H1 (cell line): ENCODE results near the gene EEF2K. TPM values are rescaled to one million over a fixed set of nuclear protein-coding genes. Genes with fewer than 3 reads are reported as not detected.
"Not testable (repeated sequence)": the region's sequence is repeated elsewhere in the genome, so short reads cannot be mapped to it uniquely, and the experiment has no call there.

Experiments used
- CTCF ChIA-PET: fragments of 300-600 bp; sonication (Branson Sonifier 250); formaldehyde crosslinking; loops from one replicate; lab custom pipeline; 2021; ENCODE audit not compliant: partially characterized antibody; lab: Charles Lee
- POLR2A ChIA-PET: fragments of 300-600 bp; sonication (Branson Sonifier 250); formaldehyde crosslinking; loops from one replicate; lab custom pipeline; 2021; ENCODE audit warnings: inconsistent platforms; ENCODE audit not compliant: partially characterized antibody; lab: Charles Lee
- DNase-seq, 2 experiments: peaks; one replicate each; pipeline versions ENCODE4 v3.0.0 to v3.0.0-alpha.2; 2010 to 2022; ENCODE audit warnings: low spot score in 2 of 2, low read depth in 1 of 2, mixed read lengths in 1 of 2
- FAIRE-seq: peaks from 2 replicates; lab custom pipeline; 2011; peaks lifted over from hg19 to GRCh38; lab: Jason Lieb, UNC
- H2AFZ ChIP-seq: 2 replicates; pipeline ENCODE4 v1.8.1; 2012; ENCODE audit warnings: low read length, inconsistent platforms
- H2AK5ac ChIP-seq: 2 replicates; pipeline ENCODE4 v1.6.1; 2013; ENCODE audit warnings: low read depth, low read length
- H2BK120ac ChIP-seq: replicated peaks from 2 replicates; pipeline ENCODE3; 2013; ENCODE audit warnings: low read depth, low read length, inconsistent platforms
- H2BK12ac ChIP-seq: 2 replicates; pipeline ENCODE4 v1.6.1; 2013; ENCODE audit warnings: low read depth, low read length
- H2BK15ac ChIP-seq: 2 replicates; pipeline ENCODE4 v1.6.1; 2013; ENCODE audit warnings: low read length
- H2BK20ac ChIP-seq: 2 replicates; pipeline ENCODE4 v1.6.1; 2013; ENCODE audit warnings: low read length
- H2BK5ac ChIP-seq: 2 replicates; pipeline ENCODE4 v1.6.1; 2013; ENCODE audit warnings: low read depth, low read length
- H3K14ac ChIP-seq: 2 replicates; pipeline ENCODE4 v1.6.1; 2013; ENCODE audit warnings: inconsistent platforms; ENCODE audit not compliant: insufficient read length
- H3K18ac ChIP-seq: 2 replicates; pipeline ENCODE4 v1.6.1; 2013; ENCODE audit warnings: low read length; ENCODE audit errors: extremely low read depth
- H3K23ac ChIP-seq: 2 replicates; pipeline ENCODE4 v1.6.1; 2013; ENCODE audit warnings: inconsistent platforms; ENCODE audit not compliant: insufficient read length
- H3K23me2 ChIP-seq: 2 replicates; pipeline ENCODE4 v1.6.1; 2013; ENCODE audit warnings: low read depth, low read length
- H3K27ac ChIP-seq: 2 replicates; pipeline ENCODE4 v1.6.1; 2011; ENCODE audit warnings: low read depth, low read length, inconsistent platforms
- H3K27me3 ChIP-seq, 4 experiments: replicated peaks in 1 of 4; 1 replicate in 1 of 4; 2 replicates in 3 of 4; pipeline versions ENCODE4 v1.6.1 to v1.8.1; 2011 to 2013; ENCODE audit warnings: low read length in 3 of 4, mild to moderate bottlenecking in 3 of 4, inconsistent platforms in 2 of 4, mixed read lengths in 2 of 4, moderate library complexity in 1 of 4; ENCODE audit not compliant: control insufficient read depth in 3 of 4, insufficient read depth in 3 of 4; ENCODE audit errors: extremely low read depth in 1 of 4
- H3K36me3 ChIP-seq, 4 experiments: 2 replicates each; pipeline versions ENCODE4 v1.6.1 to v1.8.1; 2011 to 2013; ENCODE audit warnings: mild to moderate bottlenecking in 4 of 4, low read length in 3 of 4, moderate library complexity in 2 of 4, control low read depth in 1 of 4, inconsistent platforms in 1 of 4; ENCODE audit not compliant: insufficient read depth in 4 of 4, control insufficient read depth in 2 of 4
- H3K4ac ChIP-seq: replicated peaks from 2 replicates; pipeline ENCODE3; 2013; ENCODE audit warnings: low read length, low read depth, mixed read lengths, inconsistent platforms; ENCODE audit not compliant: insufficient read length
- H3K4me1 ChIP-seq, 4 experiments: replicated peaks in 1 of 4; 1 replicate in 1 of 4; 2 replicates in 3 of 4; pipeline versions ENCODE4 v1.6.1 to v1.8.1; 2011 to 2013; ENCODE audit warnings: low read length in 3 of 4, inconsistent platforms in 2 of 4, mixed read lengths in 1 of 4; ENCODE audit not compliant: insufficient read depth in 4 of 4, control insufficient read depth in 3 of 4
- H3K4me2 ChIP-seq, 2 experiments: 2 replicates each; pipeline versions ENCODE4 v1.6.1 to v1.8.1; 2011 to 2013; ENCODE audit warnings: low read depth in 2 of 2, low read length in 2 of 2, control low read depth in 1 of 2, inconsistent platforms in 1 of 2, mild to moderate bottlenecking in 1 of 2; ENCODE audit not compliant: insufficient read depth in 1 of 2
- H3K4me3 ChIP-seq, 4 experiments: fragments of 200-600, 300-600 bp in 1 of 4; sonication (generic), shearing (Covaris generic), sonication (Bioruptor Twin) in 1 of 4; 2 replicates each; pipeline versions ENCODE4 v1.5.1 to v1.8.1; 2011 to 2016; ENCODE audit warnings: low read length in 4 of 4, low read depth in 3 of 4, control low read depth in 2 of 4, inconsistent platforms in 2 of 4, mild to moderate bottlenecking in 2 of 4, mixed read lengths in 1 of 4, moderate library complexity in 1 of 4; ENCODE audit not compliant: insufficient read depth in 2 of 4; ENCODE audit errors: extremely low read depth in 1 of 4
- H3K56ac ChIP-seq: replicated peaks from 2 replicates; pipeline ENCODE3; 2013; ENCODE audit warnings: low read depth, mild to moderate bottlenecking, mixed read lengths, low read length, inconsistent platforms; ENCODE audit not compliant: insufficient read length
- H3K79me1 ChIP-seq: 2 replicates; pipeline ENCODE4 v1.6.1; 2013; ENCODE audit warnings: low read depth, low read length, control low read depth
- H3K79me2 ChIP-seq, 2 experiments: 2 replicates each; pipeline versions ENCODE4 v1.6.1 to v1.8.1; 2012 to 2013; ENCODE audit warnings: low read length in 2 of 2, mild to moderate bottlenecking in 2 of 2, inconsistent platforms in 1 of 2; ENCODE audit not compliant: insufficient read depth in 2 of 2, control insufficient read depth in 1 of 2
- H3K9ac ChIP-seq, 4 experiments: replicated peaks in 1 of 4; 1 replicate in 1 of 4; 2 replicates in 3 of 4; pipeline versions ENCODE4 v1.6.1 to v1.8.1; 2011 to 2013; ENCODE audit warnings: low read depth in 3 of 4, low read length in 3 of 4, control low read depth in 2 of 4, mild to moderate bottlenecking in 2 of 4, moderate library complexity in 2 of 4, inconsistent platforms in 1 of 4; ENCODE audit errors: extremely low read depth in 1 of 4
- H3K9me3 ChIP-seq, 2 experiments: 2 replicates each; pipeline versions ENCODE4 v1.6.1 to v1.8.1; 2012 to 2013; ENCODE audit warnings: mild to moderate bottlenecking in 2 of 2, moderate library complexity in 2 of 2, control low read depth in 1 of 2, inconsistent platforms in 1 of 2, low read depth in 1 of 2, low read length in 1 of 2, mixed read lengths in 1 of 2; ENCODE audit not compliant: insufficient read depth in 2 of 2
- H4K20me1 ChIP-seq, 2 experiments: replicated peaks in 1 of 2; 2 replicates each; pipeline versions ENCODE3 to v1.8.1; 2011 to 2013; ENCODE audit warnings: inconsistent platforms in 2 of 2, low read length in 2 of 2, mild to moderate bottlenecking in 1 of 2; ENCODE audit not compliant: insufficient read depth in 2 of 2, control insufficient read depth in 1 of 2
- H4K5ac ChIP-seq: 2 replicates; pipeline ENCODE4 v1.6.1; 2013; ENCODE audit warnings: low read length, low read depth, mixed read lengths, inconsistent platforms; ENCODE audit not compliant: insufficient read length
- H4K8ac ChIP-seq: 2 replicates; pipeline ENCODE4 v1.8.0; 2013; ENCODE audit warnings: mild to moderate bottlenecking, moderate library complexity, low read length, inconsistent platforms; ENCODE audit not compliant: insufficient read depth; ENCODE audit errors: extremely low read depth
- H4K91ac ChIP-seq: replicated peaks from 2 replicates; pipeline ENCODE3; 2013; ENCODE audit warnings: low read length, mixed read lengths, inconsistent platforms; ENCODE audit not compliant: insufficient read length
- EP300 ChIP-seq, 2 experiments: IDR thresholded peaks; 1 replicate in 1 of 2; 2 replicates in 1 of 2; pipeline ENCODE4 v1.6.1; 2011 to 2012; ENCODE audit warnings: low read depth in 2 of 2, low read length in 2 of 2, mild to moderate bottlenecking in 2 of 2, borderline replicate concordance in 1 of 2, inconsistent platforms in 1 of 2, moderate library complexity in 1 of 2
- POLR2A ChIP-seq, 2 experiments: IDR thresholded peaks; 1 replicate in 1 of 2; 2 replicates in 1 of 2; pipeline ENCODE4 v1.6.1; 2011; ENCODE audit warnings: low read depth in 2 of 2, low read length in 2 of 2, mild to moderate bottlenecking in 2 of 2; ENCODE audit errors: control extremely low read depth in 1 of 2
- RAD21 ChIP-seq, 2 experiments: IDR thresholded peaks in 1 of 2; conservative IDR thresholded peaks in 1 of 2; 2 replicates each; pipeline ENCODE4 v1.6.1; 2011; ENCODE audit warnings: low read depth in 2 of 2, low read length in 2 of 2, improper control_type of control experiment in 1 of 2, inconsistent platforms in 1 of 2, mild to moderate bottlenecking in 1 of 2, moderate library complexity in 1 of 2
- TEAD4 ChIP-seq: IDR thresholded peaks from 2 replicates; pipeline ENCODE4 v1.6.1; 2012; ENCODE audit warnings: low read depth, low read length, inconsistent platforms, mixed read lengths
- WGBS, 2 experiments: shearing (Covaris generic) in 1 of 2; methylation state at CpG; one replicate each; pipeline versions ENCODE4 v1.1.6 to v1.1.7; 2013 to 2015; ENCODE audit warnings: low lambda C conversion rate in 2 of 2, mixed read lengths in 2 of 2, inconsistent platforms in 1 of 2, low coverage in 1 of 2, missing lambda C conversion rate in 1 of 2; ENCODE audit not compliant: insufficient replicate concordance in 2 of 2, insufficient coverage in 1 of 2, insufficient read length in 1 of 2; ENCODE audit errors: extremely low coverage in 1 of 2, missing lambda C conversion rate in 1 of 2; 5-methylcytosine and 5-hydroxymethylcytosine counted together
- polyA plus RNA-seq, 7 experiments: library from polyadenylated mRNA; depleted of rRNA in 3 of 7; stranded (reverse) in 5 of 7; unstranded in 2 of 7; fragments of >200 nt in 5 of 7; fragments of 200-250 nt in 2 of 7; gene quantifications; 1 replicate in 5 of 7; 2 replicates in 1 of 7; 4 replicates in 1 of 7; pipeline versions ENCODE4 v1.2.1 to v1.2.3, GENCODE V29; 2011 to 2013; ENCODE audit warnings: missing spikeins in 2 of 7, mixed read lengths in 2 of 7
- total RNA-seq: library from RNA; stranded (reverse); fragmentation: NEBNext Ultra II Directional; extraction: Animal tissue kit (Norgen Biotek cat#: 25700); gene quantifications from 2 replicates; pipeline ENCODE4 v1.2.1, GENCODE V29; 2021
- TF ChIP-seq, protein P1 (sequence below), 3 experiments: IDR thresholded peaks; 1 replicate in 2 of 3; 2 replicates in 1 of 3; pipeline versions ENCODE4 v1.5.1 to v1.6.1; 2011; ENCODE audit warnings: low read length in 3 of 3, mild to moderate bottlenecking in 3 of 3, inconsistent platforms in 2 of 3, low read depth in 1 of 3, moderate library complexity in 1 of 3; ENCODE audit not compliant: insufficient read depth in 1 of 3; ENCODE audit errors: control extremely low read depth in 1 of 3

EEF2K gene
- total and polyA plus RNA-seq, 2 of the 8 experiments (the other 6 are each of a cell fraction or from before 2014, with no cell fraction given), result 14.9 to 30.2 TPM

DNA sequence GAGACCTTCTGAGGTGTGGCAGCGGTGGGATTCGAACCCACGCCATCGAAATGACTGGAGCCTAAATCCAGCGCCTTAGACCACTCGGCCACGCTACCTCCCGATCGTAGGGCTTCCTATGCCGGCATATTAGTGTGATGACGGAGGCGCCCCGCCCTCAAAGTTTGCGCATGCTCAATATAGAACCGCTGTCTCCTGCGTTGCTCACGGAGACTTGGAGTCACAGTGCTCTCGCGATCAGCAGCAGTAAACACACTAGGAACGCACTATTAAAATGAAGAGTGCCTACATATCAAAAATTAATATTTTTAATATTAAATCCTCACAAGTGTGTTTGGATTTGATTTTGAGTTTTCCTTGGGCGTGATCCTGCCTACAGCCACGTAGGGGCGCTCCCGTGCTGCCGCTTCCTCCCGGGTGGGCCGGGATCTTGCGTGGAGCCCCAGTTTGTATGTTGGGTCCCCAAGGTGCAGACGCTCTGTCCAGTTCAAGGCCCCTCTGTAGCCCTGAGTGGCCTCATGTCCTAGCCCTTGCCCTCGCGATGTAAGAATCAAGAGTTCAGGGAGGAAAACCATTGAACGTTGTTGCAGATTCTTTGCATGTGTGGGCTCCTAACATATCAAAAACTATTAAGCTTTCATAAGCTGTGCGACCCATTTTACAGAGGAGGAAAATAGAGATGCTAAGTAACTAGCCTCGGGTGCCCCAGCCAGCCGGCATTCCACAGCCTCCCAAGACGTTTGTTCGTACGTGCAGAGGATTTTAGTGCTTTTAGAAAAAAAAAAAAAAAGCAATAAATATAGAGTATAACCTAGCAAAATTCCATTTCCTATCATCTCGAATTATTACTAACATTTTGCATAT, 10.2 kb upstream of the EEF2K start (continued):
- TF ChIP-seq RAD21 (IDR thresholded peaks at IDR 0.05 in 1 of 2, conservative IDR thresholded peaks at IDR 0.05 in 1 of 2; ENCODE audit: low read depth in 2 of 2, low read length in 2 of 2) (peak; percentile 38 to 68; a peak in 3 of 4 replicates), TEAD4 (peak; percentile 72), POLR2A (IDR thresholded peaks at IDR 0.05; ENCODE audit: control extremely low read depth in 1 of 2, low read depth in 2 of 2, low read length in 2 of 2) (no peak), EP300 (IDR thresholded peaks at IDR 0.05; ENCODE audit: borderline replicate concordance in 1 of 2, low read depth in 2 of 2, low read length in 2 of 2) (no peak)
- TF ChIP-seq, protein P1, sequence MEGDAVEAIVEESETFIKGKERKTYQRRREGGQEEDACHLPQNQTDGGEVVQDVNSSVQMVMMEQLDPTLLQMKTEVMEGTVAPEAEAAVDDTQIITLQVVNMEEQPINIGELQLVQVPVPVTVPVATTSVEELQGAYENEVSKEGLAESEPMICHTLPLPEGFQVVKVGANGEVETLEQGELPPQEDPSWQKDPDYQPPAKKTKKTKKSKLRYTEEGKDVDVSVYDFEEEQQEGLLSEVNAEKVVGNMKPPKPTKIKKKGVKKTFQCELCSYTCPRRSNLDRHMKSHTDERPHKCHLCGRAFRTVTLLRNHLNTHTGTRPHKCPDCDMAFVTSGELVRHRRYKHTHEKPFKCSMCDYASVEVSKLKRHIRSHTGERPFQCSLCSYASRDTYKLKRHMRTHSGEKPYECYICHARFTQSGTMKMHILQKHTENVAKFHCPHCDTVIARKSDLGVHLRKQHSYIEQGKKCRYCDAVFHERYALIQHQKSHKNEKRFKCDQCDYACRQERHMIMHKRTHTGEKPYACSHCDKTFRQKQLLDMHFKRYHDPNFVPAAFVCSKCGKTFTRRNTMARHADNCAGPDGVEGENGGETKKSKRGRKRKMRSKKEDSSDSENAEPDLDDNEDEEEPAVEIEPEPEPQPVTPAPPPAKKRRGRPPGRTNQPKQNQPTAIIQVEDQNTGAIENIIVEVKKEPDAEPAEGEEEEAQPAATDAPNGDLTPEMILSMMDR (IDR thresholded peaks at IDR 0.05; ENCODE audit: control extremely low read depth in 1 of 3, insufficient read depth in 1 of 3, low read depth in 1 of 3, low read length in 3 of 3), result peak; percentile 54 to 61 (median 56)

DNA sequence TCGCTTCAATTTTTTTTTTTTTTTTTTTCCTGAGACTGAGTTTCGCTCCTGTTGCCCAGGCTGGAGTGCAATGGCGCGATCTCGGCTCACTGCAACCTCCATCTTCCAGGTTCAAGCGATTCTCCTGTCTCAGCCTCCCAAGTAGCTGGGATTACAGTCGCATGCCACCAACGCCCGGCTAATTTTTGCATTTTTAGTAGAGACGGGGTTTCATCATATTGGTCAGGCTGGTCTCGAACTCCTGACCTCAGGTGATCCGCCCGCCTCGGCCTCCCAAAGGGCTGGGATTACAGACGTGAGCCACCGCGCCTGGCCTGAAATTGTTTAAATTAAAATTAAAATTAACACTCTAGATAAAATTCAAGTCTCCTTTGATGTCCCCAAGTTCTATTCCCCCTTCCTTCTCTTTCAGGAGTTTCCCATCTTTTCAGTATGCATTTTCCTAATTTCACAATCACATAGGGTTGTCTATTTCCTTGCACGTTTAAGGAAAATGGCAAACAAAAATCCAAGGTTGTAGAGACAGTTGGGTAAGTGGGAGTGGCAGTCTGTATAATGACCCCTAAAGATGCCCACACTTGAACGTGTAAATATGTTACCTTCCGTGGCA, 9.4 kb upstream of the EEF2K start:
- H3K23ac ChIP-seq, H3K79me2 ChIP-seq, H2BK20ac ChIP-seq, H2BK120ac ChIP-seq, H3K18ac ChIP-seq, H2BK5ac ChIP-seq, H3K56ac ChIP-seq, H3K36me3 ChIP-seq, H4K91ac ChIP-seq, H3K27me3 ChIP-seq, H3K9me3 ChIP-seq, H3K14ac ChIP-seq, H3K4ac ChIP-seq, H2BK12ac ChIP-seq, H2AK5ac ChIP-seq, H3K23me2 ChIP-seq, H3K27ac ChIP-seq, H3K79me1 ChIP-seq, H4K20me1 ChIP-seq, H2BK15ac ChIP-seq, H3K4me1 ChIP-seq, H2AFZ ChIP-seq, H4K8ac ChIP-seq, DNase-seq, H3K9ac ChIP-seq, H4K5ac ChIP-seq, FAIRE-seq: not testable (repeated sequence)
- ChIA-PET CTCF (interaction anchor here (0.7 to 2.6 kb wide), 7 partner anchors 9 to 109 kb away, joined by 3 to 13 read pairs (median 5); partner anchors contain the start of genes EEF2K and POLR3E), POLR2A (interaction anchor here (0.6 to 1.8 kb wide), 7 partner anchors 10 to 101 kb away, joined by 3 to 6 read pairs (median 4); partner anchors contain the start of genes EEF2K and POLR3E)
- Histone ChIP-seq H3K4me2 (peak overlapping the region in 1 of 2 experiments; percentile 16; a peak in 1 of 4 replicates), H3K4me3 (peak overlapping the region in 2 of 4 experiments; percentile 74 to 92; a peak in 5 of 8 replicates)
- 84% methylated on average over 19 of the region's 20 CpGs; no CpG with 5 or more reads in 1 of the 2 experiments for WGBS, 2 experiments
